Hepatocyte (in vitro differentiated cells): ENCODE measurements around the gene MAP4. TPM values are rescaled to one million over a fixed set of nuclear protein-coding genes. Genes with fewer than 3 reads are reported as not detected.

Experiments used
- DNase-seq: peaks from one replicate; pipeline ENCODE4 v3.0.0-alpha.2; 2016; ENCODE audit warnings: low spot score
- H2AFZ ChIP-seq: fragments of 200-600 bp; sonication (generic); 2 replicates; pipeline ENCODE4 v1.6.0; 2016; ENCODE audit warnings: antibody characterized with exemption, mild to moderate bottlenecking
- H3K27ac ChIP-seq: fragments of 200-600 bp; sonication (generic); 2 replicates; pipeline ENCODE4 v1.5.1; 2016; ENCODE audit warnings: mild to moderate bottlenecking
- H3K27me3 ChIP-seq: fragments of 200-600 bp; sonication (generic); 2 replicates; pipeline ENCODE4 v1.6.1; 2016
- H3K36me3 ChIP-seq: fragments of 200-600 bp; sonication (generic); replicated peaks from 2 replicates; pipeline ENCODE4 v1.5.1; 2016; ENCODE audit warnings: low read depth; ENCODE audit not compliant: insufficient read depth
- H3K4me1 ChIP-seq: fragments of 200-600 bp; sonication (generic); 2 replicates; pipeline ENCODE4 v1.5.1; 2016; ENCODE audit warnings: mild to moderate bottlenecking, moderate library complexity; ENCODE audit not compliant: insufficient read depth
- H3K4me2 ChIP-seq: fragments of 200-600 bp; sonication (generic); 2 replicates; pipeline ENCODE4 v1.6.0; 2016
- H3K4me3 ChIP-seq: fragments of 200-600 bp; sonication (generic); 2 replicates; pipeline ENCODE4 v1.5.1; 2016; ENCODE audit warnings: mild to moderate bottlenecking
- H3K79me2 ChIP-seq: fragments of 200-600 bp; sonication (generic); 2 replicates; pipeline ENCODE4 v1.6.0; 2017; ENCODE audit warnings: mild to moderate bottlenecking
- H3K9me2 ChIP-seq: fragments of 200-600 bp; sonication (generic); replicated peaks from 2 replicates; pipeline ENCODE4 v1.6.0; 2017; ENCODE audit warnings: mild to moderate bottlenecking; ENCODE audit not compliant: insufficient read depth
- H3K9me3 ChIP-seq: fragments of 200-600 bp; sonication (generic); 2 replicates; pipeline ENCODE4 v1.5.1; 2016; ENCODE audit warnings: low read depth, mild to moderate bottlenecking
- H4K20me1 ChIP-seq: fragments of 200-600 bp; sonication (generic); 2 replicates; pipeline ENCODE4 v1.6.0; 2016; ENCODE audit warnings: mild to moderate bottlenecking; ENCODE audit not compliant: insufficient read depth, poor library complexity, severe bottlenecking
- EZH2 ChIP-seq: fragments of 200-600 bp; sonication (generic); IDR thresholded peaks from 2 replicates; pipeline ENCODE4 v1.6.1; 2016; ENCODE audit warnings: antibody characterized with exemption, mild to moderate bottlenecking, borderline replicate concordance
- EZH2phosphoT487 ChIP-seq: fragments of 200-600 bp; sonication (generic); IDR thresholded peaks from one replicate; pipeline ENCODE4 v1.6.1; 2018; ENCODE audit warnings: antibody characterized with exemption, mild to moderate bottlenecking, low read depth, moderate library complexity; ENCODE audit not compliant: unreplicated experiment, severe bottlenecking
- WGBS: methylation state at CpG from one replicate; pipeline ENCODE4 v1.1.6; 2016; ENCODE audit warnings: low lambda C conversion rate; ENCODE audit errors: missing lambda C conversion rate; 5-methylcytosine and 5-hydroxymethylcytosine counted together
- polyA plus RNA-seq: library from polyadenylated mRNA; unstranded; fragments of >200 nt; fragmentation: Nextera tagmentation; extraction: Ambion mirVana; gene quantifications from 2 replicates; pipeline ENCODE4 v1.2.1, GENCODE V29; 2016
- total RNA-seq: library from RNA; depleted of rRNA; stranded (reverse); fragments of >200 nt; gene quantifications from 2 replicates; pipeline ENCODE4 v1.2.3, GENCODE V29; 2014
- TF ChIP-seq, protein P1 (sequence below): fragments of 200-600 bp; sonication (generic); IDR thresholded peaks from 2 replicates; pipeline ENCODE4 v1.5.1; 2016; ENCODE audit warnings: antibody characterized with exemption, mild to moderate bottlenecking; ENCODE audit not compliant: poor library complexity

Gene MAP4
- total and polyA plus RNA-seq, 2 experiments from 2014 or later: 85.5 to 91.3 TPM

DNA sequence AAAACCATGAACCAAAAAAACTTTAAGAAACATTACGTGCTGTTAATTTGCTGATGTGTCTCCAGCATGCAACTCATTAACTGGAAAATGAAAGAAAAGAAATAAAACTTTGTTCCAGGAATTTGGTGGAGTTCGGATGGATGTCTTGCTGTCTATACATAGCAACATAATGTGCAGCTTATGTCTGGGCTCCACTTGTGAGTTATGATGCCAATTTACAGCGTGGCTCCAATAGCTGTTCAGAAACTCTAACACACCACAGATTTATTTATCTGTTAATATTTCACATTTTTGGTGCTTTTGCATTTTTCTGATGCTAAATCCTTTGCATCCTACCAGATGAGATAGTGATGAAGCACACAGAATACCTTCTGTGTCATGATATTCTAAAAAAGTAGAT lies 45.1 kb downstream of the MAP4 start:
- 97% methylated on average over 3 of the region's 3 CpGs for WGBS
- H3K4me3 ChIP-seq: no peak overlapping the region
- no peaks in the 10 kb centered on the region for H3K36me3 ChIP-seq
- no peaks in the 10 kb centered on the region for H3K9me2 ChIP-seq
- no peak overlapping the region for H3K4me2 ChIP-seq
- TF ChIP-seq EZH2phosphoT487 (no peak), EZH2 (no peak)
- TF ChIP-seq, protein P1, sequence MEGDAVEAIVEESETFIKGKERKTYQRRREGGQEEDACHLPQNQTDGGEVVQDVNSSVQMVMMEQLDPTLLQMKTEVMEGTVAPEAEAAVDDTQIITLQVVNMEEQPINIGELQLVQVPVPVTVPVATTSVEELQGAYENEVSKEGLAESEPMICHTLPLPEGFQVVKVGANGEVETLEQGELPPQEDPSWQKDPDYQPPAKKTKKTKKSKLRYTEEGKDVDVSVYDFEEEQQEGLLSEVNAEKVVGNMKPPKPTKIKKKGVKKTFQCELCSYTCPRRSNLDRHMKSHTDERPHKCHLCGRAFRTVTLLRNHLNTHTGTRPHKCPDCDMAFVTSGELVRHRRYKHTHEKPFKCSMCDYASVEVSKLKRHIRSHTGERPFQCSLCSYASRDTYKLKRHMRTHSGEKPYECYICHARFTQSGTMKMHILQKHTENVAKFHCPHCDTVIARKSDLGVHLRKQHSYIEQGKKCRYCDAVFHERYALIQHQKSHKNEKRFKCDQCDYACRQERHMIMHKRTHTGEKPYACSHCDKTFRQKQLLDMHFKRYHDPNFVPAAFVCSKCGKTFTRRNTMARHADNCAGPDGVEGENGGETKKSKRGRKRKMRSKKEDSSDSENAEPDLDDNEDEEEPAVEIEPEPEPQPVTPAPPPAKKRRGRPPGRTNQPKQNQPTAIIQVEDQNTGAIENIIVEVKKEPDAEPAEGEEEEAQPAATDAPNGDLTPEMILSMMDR: no peak
- no peaks in the 10 kb centered on the region for H3K27me3 ChIP-seq
- no peak overlapping the region for H2AFZ ChIP-seq
- DNase-seq: no peak
- no peak overlapping the region for H3K27ac ChIP-seq
- no peaks in the 10 kb centered on the region for H3K4me1 ChIP-seq
- no peaks in the 10 kb centered on the region for H3K9me3 ChIP-seq
- no peaks in the 10 kb centered on the region for H4K20me1 ChIP-seq
- peaks cover 28% of the 10 kb centered on the region for H3K79me2 ChIP-seq

DNA sequence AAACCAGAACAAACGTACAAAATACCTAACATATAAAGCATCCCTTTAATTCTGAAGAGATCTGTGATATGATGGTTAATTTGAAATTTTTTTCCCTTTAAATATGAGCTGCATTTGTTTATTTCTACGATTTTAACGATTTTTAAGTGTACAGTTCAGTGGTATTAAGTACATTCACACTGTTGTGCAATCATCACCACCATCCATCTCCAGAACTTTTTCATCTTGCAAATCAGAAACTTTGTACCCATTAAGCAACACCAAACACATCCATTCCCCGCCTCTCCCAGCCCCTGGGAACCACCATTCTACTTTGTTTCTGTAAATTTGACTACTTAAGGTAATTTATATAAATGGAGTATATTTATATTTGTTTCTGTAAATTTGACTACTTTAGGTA lies 51.5 kb downstream of the MAP4 start:
- WGBS: 89% methylated on average over 4 of the region's 4 CpGs
- no peak overlapping the region for H3K4me3 ChIP-seq
- H3K9me3 ChIP-seq: no peaks in the 10 kb centered on the region
- H3K27me3 ChIP-seq: no peaks in the 10 kb centered on the region
- no peak overlapping the region for H3K4me2 ChIP-seq
- no peaks in the 10 kb centered on the region for H3K9me2 ChIP-seq
- TF ChIP-seq EZH2phosphoT487 (no peak), EZH2 (no peak)
- TF ChIP-seq, protein P1: no peak
- H3K36me3 ChIP-seq: no peaks in the 10 kb centered on the region
- H4K20me1 ChIP-seq: peaks cover 3% of the 10 kb centered on the region
- H3K79me2 ChIP-seq: peaks cover 31% of the 10 kb centered on the region
- H3K27ac ChIP-seq: no peak overlapping the region
- no peak for DNase-seq
- peaks cover 7% of the 10 kb centered on the region for H3K4me1 ChIP-seq
- H2AFZ ChIP-seq: no peak overlapping the region

DNA sequence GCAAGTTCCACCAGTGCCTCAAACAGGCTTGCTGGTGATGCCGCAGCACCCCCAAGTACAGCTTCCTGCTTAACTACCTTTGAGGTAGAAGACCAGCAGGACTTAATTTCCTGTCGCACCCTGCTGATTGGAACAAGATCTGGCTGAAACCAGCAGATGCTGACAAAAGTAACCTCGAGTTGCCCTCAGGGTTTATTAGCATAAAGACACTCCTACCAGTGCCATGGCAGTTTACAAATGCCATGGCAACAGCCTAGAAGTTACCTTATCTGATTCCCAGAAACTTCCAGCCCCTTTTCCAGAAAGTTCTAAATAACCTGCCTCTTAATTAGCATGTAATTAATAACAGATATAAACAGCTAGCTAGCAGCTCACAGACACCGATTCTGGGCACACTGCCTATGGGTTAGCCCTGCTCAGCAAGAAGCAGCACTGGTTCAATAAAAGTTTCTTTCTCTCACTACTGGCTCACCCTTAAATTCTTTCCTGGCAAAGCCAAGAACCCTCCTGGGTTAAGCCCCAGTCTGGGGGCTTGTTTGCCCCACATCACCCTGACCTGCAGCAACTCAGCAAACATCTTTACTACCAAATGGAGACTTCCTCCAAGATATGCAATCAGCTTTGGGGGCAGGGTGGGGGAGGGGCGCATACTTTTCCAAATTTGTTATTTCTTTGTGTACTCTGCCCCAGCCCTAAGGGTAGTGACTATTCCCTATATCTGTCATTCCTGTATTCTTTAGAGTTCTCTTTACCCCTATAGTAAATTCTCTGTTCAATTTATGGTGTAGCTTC lies 54.2 kb downstream of the MAP4 start:
- no peak overlapping the region for H3K4me3 ChIP-seq
- 67% methylated on average over 5 of the region's 5 CpGs for WGBS
- peaks cover 7% of the 10 kb centered on the region for H3K4me1 ChIP-seq
- H4K20me1 ChIP-seq: peaks cover 3% of the 10 kb centered on the region
- TF ChIP-seq EZH2phosphoT487 (no peak), EZH2 (no peak)
- TF ChIP-seq, protein P1: no peak
- peak; percentile 14 for DNase-seq
- no peak overlapping the region for H2AFZ ChIP-seq
- no peaks in the 10 kb centered on the region for H3K9me3 ChIP-seq
- H3K79me2 ChIP-seq: peaks cover 16% of the 10 kb centered on the region
- H3K27me3 ChIP-seq: no peaks in the 10 kb centered on the region
- H3K4me2 ChIP-seq: no peak overlapping the region
- H3K27ac ChIP-seq: no peak overlapping the region
- H3K36me3 ChIP-seq: no peaks in the 10 kb centered on the region
- no peaks in the 10 kb centered on the region for H3K9me2 ChIP-seq
